Spleen (tissue), 11 donors: Measurements from ENCODE around the gene UQCC2. TPM values are rescaled to one million over a fixed set of nuclear protein-coding genes. Genes with fewer than 3 reads are reported as not detected.

ENCODE experiments used
- DNase-seq: peaks from one replicate; pipeline ENCODE4 v3.0.0-alpha.2; 2020
- H3K27ac ChIP-seq, 8 donors: fragments of 200-600 bp; sonication (generic) in 7 of 8; 1 replicate in 4 of 8; 2 replicates in 4 of 8; pipeline versions ENCODE4 v1.5.0 to v1.8.0; 2016 to 2021; ENCODE audit warnings: inconsistent platforms in 4 of 8, mild to moderate bottlenecking in 4 of 8, moderate library complexity in 1 of 8
- H3K27me3 ChIP-seq, 7 donors: fragments of 200-600 bp; sonication (generic) in 6 of 7; replicated peaks in 1 of 7; 1 replicate in 4 of 7; 2 replicates in 3 of 7; pipeline versions ENCODE4 v1.5.0 to v1.8.0; 2016 to 2021; ENCODE audit warnings: inconsistent platforms in 3 of 7, mild to moderate bottlenecking in 1 of 7
- H3K36me3 ChIP-seq, 6 donors: fragments of 200-600 bp; sonication (generic) in 5 of 6; 1 replicate in 4 of 6; 2 replicates in 2 of 6; pipeline versions ENCODE4 v1.5.0 to v1.8.0; 2016 to 2021; ENCODE audit warnings: inconsistent platforms in 2 of 6
- H3K4me1 ChIP-seq, 6 donors: fragments of 200-600 bp; sonication (generic) in 5 of 6; 1 replicate in 3 of 6; 2 replicates in 3 of 6; pipeline versions ENCODE4 v1.5.0 to v1.8.0; 2016 to 2021; ENCODE audit warnings: inconsistent platforms in 3 of 6
- H3K4me3 ChIP-seq, 8 donors: fragments of 200-600 bp; sonication (generic) in 7 of 8; 1 replicate in 4 of 8; 2 replicates in 4 of 8; pipeline versions ENCODE4 v1.5.0 to v1.8.0; 2016 to 2021; ENCODE audit warnings: inconsistent platforms in 4 of 8, mild to moderate bottlenecking in 4 of 8, moderate library complexity in 2 of 8
- H3K9me3 ChIP-seq, 8 donors: fragments of 200-600 bp; sonication (generic) in 7 of 8; 1 replicate in 4 of 8; 2 replicates in 4 of 8; pipeline versions ENCODE4 v1.5.0 to v1.8.0; 2016 to 2021; ENCODE audit warnings: inconsistent platforms in 4 of 8
- POLR2A ChIP-seq, 3 donors: fragments of 450-650 bp; IDR thresholded peaks; one replicate each; pipeline ENCODE4 v1.5.1; 2017; ENCODE audit warnings: antibody characterized with exemption in 3 of 3, mild to moderate bottlenecking in 1 of 3
- POLR2AphosphoS5 ChIP-seq, 3 donors: sonication (generic); formaldehyde crosslinking; IDR thresholded peaks; one replicate each; pipeline ENCODE4 v1.5.1; 2017; ENCODE audit warnings: antibody characterized with exemption in 3 of 3
- WGBS, 5 donors: extraction: QIAGEN DNeasy Blood & Tissue Kit in 3 of 5; methylation state at CpG; one replicate each; pipeline versions ENCODE4 v1.1.5 to v1.1.7; 2013 to 2018; 5-methylcytosine and 5-hydroxymethylcytosine counted together
- intact Hi-C: fragments of 100-400 bp; cut with DNase I; formaldehyde crosslinking; loops from one replicate; pipeline ENCODE4 v1.15.0; 2023; ENCODE audit warnings: low total_unique reads
- polyA plus RNA-seq, 3 donors: library from polyadenylated mRNA; stranded (reverse); fragments of 200-250 nt; gene quantifications; one replicate each; pipeline ENCODE4 v1.2.1, GENCODE V29; 2013
- total RNA-seq, 7 donors: library from RNA; depleted of rRNA in 3 of 7; stranded (reverse); fragments of >200 nt in 3 of 7; fragmentation: NEBNext Ultra II Directional in 4 of 7; extraction: Animal tissue kit (Norgen Biotek cat#: 25700) in 4 of 7; gene quantifications; one replicate each; pipeline versions ENCODE4 v1.1.0 to v1.2.1, GENCODE V29; 2016 to 2021
- TF ChIP-seq, protein P1 (sequence below), 11 experiments: fragments of 200-600 bp in 7 of 11; fragments of 450-650 bp in 4 of 11; sonication (generic) in 4 of 11; IDR thresholded peaks in 8 of 11; conservative IDR thresholded peaks in 3 of 11; 1 replicate in 7 of 11; 2 replicates in 4 of 11; pipeline versions ENCODE4 v1.4.0 to v1.8.0; 2016 to 2021; ENCODE audit warnings: antibody characterized with exemption in 11 of 11, inconsistent platforms in 4 of 11, mild to moderate bottlenecking in 1 of 11
- donor health status: healthy with polysubstance abuse.
- donor health status: DM: no; HTN: no; CAD: no; lungs with moderate emphysema.
- donor health status: DM: no; HTN: no; CAD: no.
- donor health status: Bipolar disorder and iron deficiency.
- donor health status: healthy.
- donor health status: DM: no; HTN: no; CAD: no.
- donor health status: DM: yes; HTN: yes; CAD: no.

UQCC2 gene
- total and polyA plus RNA-seq, 10 donors, result 8.7 to 77.0 (median 34.1) TPM

- H3K36me3 ChIP-seq, result peaks cover 2 to 76% (median 24%) of the 10 kb centered on the region in 6 donors
- H3K27ac ChIP-seq, result peak overlapping the region in 7 of 8 donors; percentile 68 to 91 (median 82)
- WGBS, 5 donors, result 92 to 97% (median 93%) methylated on average over 10 of the region's 10 CpGs
- no peaks in the 10 kb centered on the region for H3K27me3 ChIP-seq
- DNase-seq, result peak; percentile 76
- no peak for TF ChIP-seq POLR2A (IDR thresholded peaks at IDR 0.05)
- peak in 2 of 3 donors; percentile 12 to 38 for TF ChIP-seq POLR2AphosphoS5 (IDR thresholded peaks at IDR 0.05)
- H3K4me1 ChIP-seq, result peaks cover 58 to 98% (median 86%) of the 10 kb centered on the region in 6 donors
- no peak overlapping the region for H3K4me3 ChIP-seq
- no peaks in the 10 kb centered on the region for H3K9me3 ChIP-seq
- intact Hi-C loops, result no loop called here
These were observed 13.7 kb downstream of the UQCC2 start for GRCh38 chr6:33697845-33698244.

- intact Hi-C loops, result no loop called here
- peak overlapping the region in 1 of 8 donors; percentile 39 for H3K4me3 ChIP-seq
- peak overlapping the region; percentile 62 to 91 (median 81) for H3K27ac ChIP-seq
- H3K27me3 ChIP-seq, result no peaks in the 10 kb centered on the region
- H3K9me3 ChIP-seq, result no peaks in the 10 kb centered on the region
- H3K36me3 ChIP-seq, result peaks cover 2 to 86% (median 27%) of the 10 kb centered on the region in 6 donors
- no peak for TF ChIP-seq POLR2A (IDR thresholded peaks at IDR 0.05)
- TF ChIP-seq POLR2AphosphoS5 (IDR thresholded peaks at IDR 0.05), result peak; percentile 31 to 80 (median 54)
- TF ChIP-seq, protein P1, sequence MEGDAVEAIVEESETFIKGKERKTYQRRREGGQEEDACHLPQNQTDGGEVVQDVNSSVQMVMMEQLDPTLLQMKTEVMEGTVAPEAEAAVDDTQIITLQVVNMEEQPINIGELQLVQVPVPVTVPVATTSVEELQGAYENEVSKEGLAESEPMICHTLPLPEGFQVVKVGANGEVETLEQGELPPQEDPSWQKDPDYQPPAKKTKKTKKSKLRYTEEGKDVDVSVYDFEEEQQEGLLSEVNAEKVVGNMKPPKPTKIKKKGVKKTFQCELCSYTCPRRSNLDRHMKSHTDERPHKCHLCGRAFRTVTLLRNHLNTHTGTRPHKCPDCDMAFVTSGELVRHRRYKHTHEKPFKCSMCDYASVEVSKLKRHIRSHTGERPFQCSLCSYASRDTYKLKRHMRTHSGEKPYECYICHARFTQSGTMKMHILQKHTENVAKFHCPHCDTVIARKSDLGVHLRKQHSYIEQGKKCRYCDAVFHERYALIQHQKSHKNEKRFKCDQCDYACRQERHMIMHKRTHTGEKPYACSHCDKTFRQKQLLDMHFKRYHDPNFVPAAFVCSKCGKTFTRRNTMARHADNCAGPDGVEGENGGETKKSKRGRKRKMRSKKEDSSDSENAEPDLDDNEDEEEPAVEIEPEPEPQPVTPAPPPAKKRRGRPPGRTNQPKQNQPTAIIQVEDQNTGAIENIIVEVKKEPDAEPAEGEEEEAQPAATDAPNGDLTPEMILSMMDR (IDR thresholded peaks at IDR 0.05 in 8 of 11, conservative IDR thresholded peaks at IDR 0.05 in 3 of 11), result peak in 2 of 11 experiments; percentile 7 to 14
- peak; percentile 86 for DNase-seq
- H3K4me1 ChIP-seq, result peaks cover 66 to 100% (median 92%) of the 10 kb centered on the region in 6 donors
- WGBS, 5 donors, result 8 to 28% (median 23%) methylated on average over 15 of the region's 15 CpGs
These were observed 14.7 kb downstream of the UQCC2 start for GRCh38 chr6:33696548-33697518.

DNA sequence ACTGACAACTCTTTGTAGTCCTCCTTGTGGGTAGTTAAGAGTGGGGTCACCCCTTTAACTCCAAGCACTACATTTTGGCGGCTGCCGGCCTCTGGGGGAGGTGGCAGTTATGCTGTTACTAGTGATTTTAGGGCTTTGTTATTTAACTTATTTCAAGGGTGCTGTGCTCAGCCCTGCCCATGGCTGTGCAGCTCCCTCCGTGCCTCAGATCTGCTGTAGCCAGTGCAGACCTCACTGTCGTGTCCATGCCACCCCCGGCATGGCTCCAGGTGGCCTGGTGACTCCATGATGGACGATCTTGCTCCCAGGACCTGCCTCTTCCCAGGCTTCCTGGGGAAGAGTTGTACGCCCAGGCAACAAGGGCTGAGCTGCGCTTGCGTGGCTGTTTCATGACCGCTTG, 15.4 kb downstream of the UQCC2 start:
- no peak for TF ChIP-seq POLR2A (IDR thresholded peaks at IDR 0.05)
- no peak for TF ChIP-seq POLR2AphosphoS5 (IDR thresholded peaks at IDR 0.05)
- TF ChIP-seq, protein P1 (IDR thresholded peaks at IDR 0.05 in 8 of 11, conservative IDR thresholded peaks at IDR 0.05 in 3 of 11), result no peak
- H3K4me3 ChIP-seq, result no peak overlapping the region
- intact Hi-C loops, result no loop called here
- DNase-seq, result no peak
- no peaks in the 10 kb centered on the region for H3K9me3 ChIP-seq
- H3K27me3 ChIP-seq, result no peaks in the 10 kb centered on the region
- H3K36me3 ChIP-seq, result peaks cover 0 to 87% (median 33%) of the 10 kb centered on the region in 6 donors
- peaks cover 66 to 100% (median 93%) of the 10 kb centered on the region in 6 donors for H3K4me1 ChIP-seq
- 69 to 88% (median 73%) methylated on average over 10 of the region's 10 CpGs for WGBS, 5 donors
- H3K27ac ChIP-seq, result peak overlapping the region; percentile 62 to 91 (median 81)

- whole genome bisulfite sequencing, 5 donors, result 57 to 84% (median 79%) methylated on average over 8 to 16 of the region's 16 CpGs
- H3K4me3 ChIP-seq, result no peak overlapping the region
- H3K4me1 ChIP-seq, result peaks cover 66 to 100% (median 89%) of the 10 kb centered on the region in 6 donors
- peak overlapping the region; percentile 4 to 91 (median 81) for H3K27ac ChIP-seq
- H3K36me3 ChIP-seq, result peaks cover 0 to 87% (median 38%) of the 10 kb centered on the region in 6 donors
- intact Hi-C loops, result no loop called here
- H3K27me3 ChIP-seq, result no peaks in the 10 kb centered on the region
- no peaks in the 10 kb centered on the region for H3K9me3 ChIP-seq
- no peak for TF ChIP-seq POLR2AphosphoS5 (IDR thresholded peaks at IDR 0.05)
- TF ChIP-seq POLR2A (IDR thresholded peaks at IDR 0.05), result no peak
- TF ChIP-seq, protein P1 (IDR thresholded peaks at IDR 0.05 in 8 of 11, conservative IDR thresholded peaks at IDR 0.05 in 3 of 11), result no peak
- DNase-seq, result no peak
These were observed 16.0 kb downstream of the UQCC2 start for GRCh38 chr6:33695451-33695887.
